H1 (cell line): ENCODE results near the gene CAMSAP3. TPM values are rescaled to one million over a fixed set of nuclear protein-coding genes. Genes with fewer than 3 reads are reported as not detected.

Experiments
- CBX5 ChIP-seq: fragments of 300-800, 300-1000 bp; sonication (generic); IDR thresholded peaks from 2 replicates; pipeline ENCODE4 v1.7.1; 2016; ENCODE audit warnings: antibody characterized with exemption, low read length, low read depth
- RFX5 ChIP-seq: IDR thresholded peaks from 2 replicates; pipeline ENCODE4 v1.6.1; 2011; ENCODE audit warnings: low read depth, low read length, improper control_type of control experiment, borderline replicate concordance
- polyA plus RNA-seq, 7 experiments: library from polyadenylated mRNA; depleted of rRNA in 3 of 7; stranded (reverse) in 5 of 7; unstranded in 2 of 7; fragments of >200 nt in 5 of 7; fragments of 200-250 nt in 2 of 7; gene quantifications; 1 replicate in 5 of 7; 2 replicates in 1 of 7; 4 replicates in 1 of 7; pipeline versions ENCODE4 v1.2.1 to v1.2.3, GENCODE V29; 2011 to 2013; ENCODE audit warnings: missing spikeins in 2 of 7, mixed read lengths in 2 of 7
- total RNA-seq: library from RNA; stranded (reverse); fragmentation: NEBNext Ultra II Directional; extraction: Animal tissue kit (Norgen Biotek cat#: 25700); gene quantifications from 2 replicates; pipeline ENCODE4 v1.2.1, GENCODE V29; 2021

CAMSAP3 gene
- total and polyA plus RNA-seq, 2 of the 8 experiments (the other 6 are each of a cell fraction or from before 2014, with no cell fraction given): 11.4 to 30.4 TPM

GRCh38 chr19:7645656-7646425, 50.2 kb downstream of the CAMSAP3 start (continued):
- TF ChIP-seq RFX5 (no peak), CBX5 (no peak)
